PC-3 (cell line): Measurements from ENCODE around the gene CDKN1A. TPM values are rescaled to one million over a fixed set of nuclear protein-coding genes. Genes with fewer than 3 reads are reported as not detected.

ENCODE experiments used
- ATAC-seq: fragments of 200-7000 bp; cut with Tn5 transposase; 2 replicates; pipeline ENCODE4 v1.9.1; 2020; ENCODE audit warnings: mild to moderate bottlenecking, moderate library complexity
- BruUV-seq: library from RNA; stranded (reverse); fragments of 400-500 nt; replicated peaks from 2 replicates; lab custom pipeline; 2021; lab: Mats Ljungman, UMichigan
- CTCF ChIA-PET: fragments of 300-600 bp; sonication (Branson Sonifier 250); formaldehyde crosslinking; loops from one replicate; lab custom pipeline; 2022; ENCODE audit warnings: antibody characterized with exemption; lab: Charles Lee
- POLR2A ChIA-PET: fragments of 300-600 bp; sonication (Branson Sonifier 250); formaldehyde crosslinking; loops from one replicate; lab custom pipeline; 2022; ENCODE audit warnings: antibody characterized with exemption; ENCODE audit not compliant: unreplicated experiment; lab: Charles Lee
- DNase-seq: peaks from one replicate; pipeline ENCODE4 v3.0.0-alpha.2; 2015
- H2AFZ ChIP-seq: fragments of 300-600 bp; sonication (generic); 2 replicates; pipeline ENCODE4 v1.6.0; 2016; ENCODE audit warnings: antibody characterized with exemption, low read length
- H3F3A ChIP-seq: fragments of 300-600 bp; sonication (generic); one replicate; pipeline ENCODE4 v1.6.0; 2017; ENCODE audit warnings: antibody characterized with exemption, low read length, control low read depth, mild to moderate bottlenecking; ENCODE audit not compliant: unreplicated experiment
- H3K27ac ChIP-seq: fragments of 300-600 bp; sonication (generic); 2 replicates; pipeline ENCODE4 v1.5.1; 2016; ENCODE audit warnings: mild to moderate bottlenecking, low read length
- H3K27me3 ChIP-seq: fragments of 300-600 bp; sonication (generic); 2 replicates; pipeline ENCODE4 v1.6.1; 2016; ENCODE audit warnings: low read length, mixed read lengths
- H3K36me3 ChIP-seq: fragments of 300-600 bp; sonication (generic); 2 replicates; pipeline ENCODE4 v1.6.1; 2016; ENCODE audit warnings: low read depth, mixed run types, low read length, mixed read lengths
- H3K4me1 ChIP-seq: fragments of 300-600 bp; sonication (generic); 2 replicates; pipeline ENCODE4 v1.5.1; 2016; ENCODE audit warnings: low read length; ENCODE audit not compliant: insufficient read depth
- H3K4me2 ChIP-seq: fragments of 300-600 bp; sonication (generic); 2 replicates; pipeline ENCODE4 v1.6.0; 2016; ENCODE audit warnings: low read length
- H3K4me3 ChIP-seq: fragments of 300-600 bp; sonication (generic); 2 replicates; pipeline ENCODE4 v1.5.1; 2016; ENCODE audit warnings: mild to moderate bottlenecking, low read length, mixed read lengths
- H3K79me2 ChIP-seq: fragments of 300-600 bp; sonication (generic); 2 replicates; pipeline ENCODE4 v1.6.1; 2017; ENCODE audit warnings: low read length, mixed read lengths
- H3K9ac ChIP-seq: fragments of 300-600 bp; sonication (generic); 2 replicates; pipeline ENCODE4 v1.6.0; 2016; ENCODE audit warnings: mild to moderate bottlenecking, low read length
- H3K9me2 ChIP-seq: fragments of 300-600 bp; sonication (generic); replicated peaks from 2 replicates; pipeline ENCODE4 v1.6.1; 2016; ENCODE audit warnings: mixed run types, low read length, mixed read lengths
- H3K9me3 ChIP-seq: fragments of 300-600 bp; sonication (generic); 2 replicates; pipeline ENCODE4 v1.6.1; 2016; ENCODE audit warnings: low read length, mixed read lengths
- H4K20me1 ChIP-seq: fragments of 300-600 bp; sonication (generic); 2 replicates; pipeline ENCODE4 v1.6.1; 2016; ENCODE audit warnings: low read length, mixed read lengths
- EZH2 ChIP-seq: fragments of 300-600 bp; sonication (generic); IDR thresholded peaks from one replicate; pipeline ENCODE4 v1.6.1; 2017; ENCODE audit warnings: antibody characterized with exemption, mild to moderate bottlenecking, low read length; ENCODE audit not compliant: unreplicated experiment
- EZH2phosphoT487 ChIP-seq: fragments of 300-600 bp; sonication (generic); IDR thresholded peaks from 2 replicates; pipeline ENCODE4 v1.6.1; 2018; ENCODE audit warnings: mild to moderate bottlenecking, antibody characterized with exemption, low read length, borderline replicate concordance
- intact Hi-C: fragments of 100-400 bp; cut with micrococcal nuclease; formaldehyde crosslinking; loops from 2 replicates; pipeline ENCODE4 v1.9.0; 2023
- total RNA-seq: library from RNA; depleted of rRNA; stranded (reverse); fragments of >200 nt; gene quantifications from 2 replicates; pipeline ENCODE4 v1.2.3, GENCODE V29; 2014
- TF ChIP-seq, protein P1 (sequence below): fragments of 300-600 bp; sonication (generic); conservative IDR thresholded peaks from 2 replicates; pipeline ENCODE4 v1.5.1; 2017; ENCODE audit warnings: antibody characterized with exemption, low read depth, mild to moderate bottlenecking, low read length

CDKN1A gene
- total RNA-seq, 1 experiment from 2014 or later, result 79.5 TPM

DNA sequence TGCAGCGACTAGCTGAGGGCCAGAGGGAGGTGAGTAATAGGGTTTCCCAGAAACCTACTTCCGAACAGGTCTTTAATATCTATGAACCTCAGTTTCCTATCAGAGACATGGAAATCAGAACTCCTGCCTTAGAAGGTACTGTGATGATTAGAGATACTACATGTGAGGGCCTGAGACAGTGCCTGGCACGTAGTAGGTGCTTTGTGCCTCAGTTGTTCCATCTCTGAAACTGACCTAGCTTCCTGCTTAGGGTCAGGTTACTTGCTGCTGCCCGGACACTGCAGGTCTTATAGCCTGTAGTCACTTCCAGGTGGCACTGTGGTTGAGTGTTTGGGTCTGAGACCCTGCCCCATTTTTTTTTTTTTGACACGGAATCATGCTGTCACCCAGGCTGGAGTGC is 40.0 kb downstream of the CDKN1A start:
- H3K4me2 ChIP-seq, result no peak overlapping the region

DNA sequence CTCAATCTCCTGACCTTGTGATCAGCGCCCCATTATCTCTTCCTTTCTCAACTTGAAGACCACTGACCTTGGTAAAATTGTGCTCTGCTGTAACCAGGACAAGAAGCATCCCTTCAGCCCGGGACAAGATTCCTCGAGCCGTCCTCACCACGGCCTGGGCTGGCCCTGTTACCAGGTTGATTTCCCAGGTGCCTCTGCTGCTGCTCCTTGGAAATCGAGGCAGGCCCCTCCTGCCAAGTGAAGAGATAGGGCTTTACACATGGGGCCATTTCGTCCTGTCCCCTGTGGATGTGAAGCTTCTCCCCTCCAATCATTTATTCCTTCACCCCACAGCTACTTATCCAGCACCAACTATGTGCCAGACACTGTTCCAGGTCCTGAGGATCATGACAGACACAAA is 40.6 kb downstream of the CDKN1A start:
- Histone ChIP-seq H3K9me3 (no peaks in the 10 kb centered on the region), H2AFZ (no peak overlapping the region), H3K4me3 (no peak overlapping the region), H3K36me3 (no peaks in the 10 kb centered on the region), H3K27me3 (no peaks in the 10 kb centered on the region), H3K79me2 (no peaks in the 10 kb centered on the region), H4K20me1 (no peaks in the 10 kb centered on the region), H3K4me1 (no peaks in the 10 kb centered on the region), H3F3A (no peaks in the 10 kb centered on the region), H3K27ac (no peak overlapping the region), H3K9ac (no peak overlapping the region), H3K9me2 (no peaks in the 10 kb centered on the region), H3K4me2 (no peak overlapping the region)
- intact Hi-C loops, result no loop called here
- POLR2A ChIA-PET, result no interaction called here
- BruUV-seq, result no TSS peak
- TF ChIP-seq, protein P1, sequence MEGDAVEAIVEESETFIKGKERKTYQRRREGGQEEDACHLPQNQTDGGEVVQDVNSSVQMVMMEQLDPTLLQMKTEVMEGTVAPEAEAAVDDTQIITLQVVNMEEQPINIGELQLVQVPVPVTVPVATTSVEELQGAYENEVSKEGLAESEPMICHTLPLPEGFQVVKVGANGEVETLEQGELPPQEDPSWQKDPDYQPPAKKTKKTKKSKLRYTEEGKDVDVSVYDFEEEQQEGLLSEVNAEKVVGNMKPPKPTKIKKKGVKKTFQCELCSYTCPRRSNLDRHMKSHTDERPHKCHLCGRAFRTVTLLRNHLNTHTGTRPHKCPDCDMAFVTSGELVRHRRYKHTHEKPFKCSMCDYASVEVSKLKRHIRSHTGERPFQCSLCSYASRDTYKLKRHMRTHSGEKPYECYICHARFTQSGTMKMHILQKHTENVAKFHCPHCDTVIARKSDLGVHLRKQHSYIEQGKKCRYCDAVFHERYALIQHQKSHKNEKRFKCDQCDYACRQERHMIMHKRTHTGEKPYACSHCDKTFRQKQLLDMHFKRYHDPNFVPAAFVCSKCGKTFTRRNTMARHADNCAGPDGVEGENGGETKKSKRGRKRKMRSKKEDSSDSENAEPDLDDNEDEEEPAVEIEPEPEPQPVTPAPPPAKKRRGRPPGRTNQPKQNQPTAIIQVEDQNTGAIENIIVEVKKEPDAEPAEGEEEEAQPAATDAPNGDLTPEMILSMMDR, result no peak
- TF ChIP-seq EZH2, result no peak
- TF ChIP-seq EZH2phosphoT487, result no peak
- no peak for DNase-seq
- ATAC-seq, result no peak
- CTCF ChIA-PET, result no interaction called here

More for the DNA sequence above, 40.0 kb downstream of the CDKN1A start:
- Histone ChIP-seq H3K36me3 (no peaks in the 10 kb centered on the region), H3K4me1 (no peaks in the 10 kb centered on the region), H2AFZ (no peak overlapping the region), H3K27me3 (no peaks in the 10 kb centered on the region), H3K4me3 (no peak overlapping the region), H3K79me2 (no peaks in the 10 kb centered on the region), H3K9me3 (no peaks in the 10 kb centered on the region), H4K20me1 (no peaks in the 10 kb centered on the region), H3K9me2 (no peaks in the 10 kb centered on the region), H3K9ac (no peak overlapping the region), H3F3A (no peaks in the 10 kb centered on the region), H3K27ac (no peak overlapping the region)
- no peak for ATAC-seq
- no peak for TF ChIP-seq EZH2
- TF ChIP-seq, protein P1, result no peak
- no peak for TF ChIP-seq EZH2phosphoT487
- DNase-seq, result no peak
- ChIA-PET POLR2A (no interaction called here), CTCF (no interaction called here)
- no TSS peak for BruUV-seq
- intact Hi-C loops, result no loop called here

DNA sequence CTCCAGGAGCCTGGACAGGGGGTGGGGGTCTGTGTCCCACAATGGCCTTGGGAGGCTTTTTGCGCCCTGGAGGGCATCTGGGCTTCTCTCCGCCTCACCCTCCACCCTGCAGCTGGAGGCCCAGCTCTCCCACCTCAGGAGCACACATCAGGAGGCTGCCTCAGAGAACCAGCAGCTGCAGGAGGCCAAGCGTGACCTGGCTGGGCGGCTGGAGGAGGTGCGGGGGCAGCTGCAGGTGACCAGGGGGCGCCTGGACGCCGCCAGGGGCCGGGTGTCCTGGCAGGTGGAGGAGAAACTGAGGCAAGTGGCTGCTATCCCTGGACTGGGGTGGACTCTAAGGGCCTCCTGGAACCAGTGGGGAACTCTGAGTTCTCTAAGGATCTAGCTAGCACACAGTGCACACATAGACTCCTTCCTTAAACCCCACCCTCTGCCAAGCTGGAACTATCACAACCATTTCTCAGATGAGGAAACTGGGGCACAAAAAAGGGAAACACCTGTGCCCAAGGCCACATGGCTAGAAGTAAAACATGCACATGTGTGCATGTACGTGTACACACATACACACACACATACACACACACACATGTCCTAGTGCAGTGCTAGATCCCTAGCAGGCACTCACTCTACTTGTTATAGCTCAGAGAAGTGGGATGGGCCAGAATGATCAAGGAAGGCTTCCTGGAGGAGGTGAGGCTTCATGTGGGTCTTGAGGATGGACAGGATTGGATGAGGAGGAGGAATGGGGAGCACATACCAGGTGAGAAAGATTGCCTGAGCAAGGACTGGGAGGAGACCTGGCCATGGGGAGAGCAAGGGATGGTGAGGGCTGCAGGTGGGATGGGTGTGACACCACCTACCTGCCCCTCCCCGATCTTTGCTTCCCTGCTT is 42.0 kb downstream of the CDKN1A start:
- intact Hi-C loops, result loop anchor here (10.0 kb wide), 1 partner anchor 106 kb away; no protein-coding TSS in a partner anchor
- Histone ChIP-seq H3K27ac (no peak overlapping the region), H4K20me1 (no peaks in the 10 kb centered on the region), H2AFZ (no peak overlapping the region), H3K79me2 (no peaks in the 10 kb centered on the region), H3K4me2 (no peak overlapping the region), H3K4me1 (no peaks in the 10 kb centered on the region), H3K9me2 (no peaks in the 10 kb centered on the region), H3F3A (no peaks in the 10 kb centered on the region), H3K27me3 (no peaks in the 10 kb centered on the region), H3K36me3 (no peaks in the 10 kb centered on the region), H3K9ac (no peak overlapping the region), H3K9me3 (no peaks in the 10 kb centered on the region), H3K4me3 (no peak overlapping the region)
- DNase-seq (no peak), ATAC-seq (no peak)
- BruUV-seq, result no TSS peak
- CTCF ChIA-PET, result no interaction called here
- POLR2A ChIA-PET, result no interaction called here
- TF ChIP-seq, protein P1, result no peak
- TF ChIP-seq EZH2 (no peak), EZH2phosphoT487 (no peak)
